SKM-1 (cell line): ENCODE data around the gene EYA2.

Experiments used
- DNase-seq: peaks from one replicate; lab custom pipeline; 2025; ENCODE audit not compliant: unreplicated experiment; lab: John Stamatoyannopoulos, UW

EYA2 gene

DNA sequence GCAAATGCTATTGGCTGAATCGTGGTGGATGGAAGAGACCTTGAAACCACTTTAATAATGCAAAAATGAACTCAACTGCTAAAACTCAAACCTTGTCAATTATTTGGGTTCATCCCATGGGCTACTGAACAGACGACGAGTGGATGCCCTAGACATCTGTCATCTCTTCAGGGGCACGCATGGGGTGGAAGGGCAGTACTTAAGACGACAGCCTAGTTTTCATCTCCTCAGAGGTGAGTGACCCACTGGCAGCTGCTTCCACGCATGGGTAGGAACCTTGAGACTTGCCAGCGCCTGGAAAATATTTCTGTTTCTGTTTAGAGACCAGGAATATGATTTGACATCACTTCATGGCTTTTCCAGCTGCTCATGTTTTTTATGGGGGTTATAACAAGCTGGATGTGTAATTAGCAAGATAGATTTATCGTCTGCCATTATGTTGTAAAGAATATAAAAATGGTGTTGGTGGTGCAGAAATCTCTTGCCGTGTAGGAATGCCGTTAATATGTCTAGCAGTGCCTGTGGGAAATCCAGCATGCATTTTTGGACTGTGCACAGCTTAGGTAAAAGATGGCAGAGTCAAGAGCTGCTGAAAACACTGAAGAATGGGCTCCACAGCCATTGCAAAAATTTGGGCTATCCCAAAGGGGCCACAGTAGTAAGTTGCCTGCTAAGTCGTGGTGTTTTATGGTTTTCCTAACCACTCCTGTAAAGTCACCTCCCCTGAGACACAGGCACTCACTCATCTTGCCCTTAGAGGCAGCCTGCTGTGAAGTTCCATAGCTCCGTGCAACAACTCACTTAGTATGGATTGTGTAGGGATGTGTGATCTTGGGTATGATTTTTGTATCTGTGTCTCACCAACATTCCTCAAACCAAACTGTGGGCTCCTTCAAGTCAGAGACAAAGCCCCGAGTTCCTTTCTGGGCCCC, 203.3 kb downstream of the EYA2 start:
- DNase-seq = no peak

DNA sequence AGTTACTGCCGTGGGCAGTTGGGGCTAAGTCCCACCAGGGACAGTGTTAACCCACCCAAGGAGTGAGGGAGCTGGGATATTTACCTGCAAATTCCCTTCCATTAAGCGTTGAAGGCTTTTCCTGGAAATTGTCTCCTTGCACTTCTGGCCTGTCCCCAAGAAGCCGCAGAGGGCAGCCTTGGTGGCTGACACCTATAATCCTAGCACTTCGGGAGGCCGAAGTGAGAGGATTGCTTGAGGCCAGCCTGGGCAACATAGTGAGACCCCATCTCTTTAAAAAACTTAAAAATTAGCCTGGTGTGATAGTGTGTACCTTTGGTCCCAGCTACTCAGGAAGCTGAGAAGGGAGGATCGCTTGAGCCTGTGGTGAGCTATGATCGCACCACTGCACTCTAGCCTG, 204.4 kb downstream of the EYA2 start:
- DNase-seq = no peak

DNA sequence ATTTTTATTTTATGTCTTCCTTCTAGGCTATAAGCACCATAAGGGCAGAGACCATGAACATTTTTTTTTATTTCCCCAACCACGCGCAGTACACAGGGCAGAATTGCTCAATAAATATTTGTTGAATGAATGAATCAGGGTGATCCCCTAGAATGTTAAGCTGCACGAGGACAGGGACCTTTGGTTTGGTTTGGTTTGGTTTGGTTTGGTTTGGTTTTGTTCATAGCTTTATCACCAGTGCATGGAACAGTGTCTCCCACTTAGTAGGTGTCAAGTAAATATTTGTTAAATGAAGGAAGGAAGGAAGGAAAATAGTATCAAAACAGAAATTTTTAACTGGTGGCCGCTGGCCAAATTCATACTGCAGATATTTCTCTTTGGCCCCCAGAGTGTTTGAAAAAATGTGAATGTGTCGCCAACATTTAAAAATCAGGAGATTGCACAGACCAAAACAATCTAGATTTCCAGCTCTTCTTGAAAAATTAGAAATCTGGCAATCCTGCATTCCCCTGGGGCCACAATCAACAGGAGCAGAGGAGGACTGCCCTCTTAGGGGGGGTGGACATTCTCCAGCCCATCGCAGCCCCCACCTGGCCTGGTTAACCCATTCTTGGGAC, 205.3 kb downstream of the EYA2 start:
- no peak for DNase-seq

DNA sequence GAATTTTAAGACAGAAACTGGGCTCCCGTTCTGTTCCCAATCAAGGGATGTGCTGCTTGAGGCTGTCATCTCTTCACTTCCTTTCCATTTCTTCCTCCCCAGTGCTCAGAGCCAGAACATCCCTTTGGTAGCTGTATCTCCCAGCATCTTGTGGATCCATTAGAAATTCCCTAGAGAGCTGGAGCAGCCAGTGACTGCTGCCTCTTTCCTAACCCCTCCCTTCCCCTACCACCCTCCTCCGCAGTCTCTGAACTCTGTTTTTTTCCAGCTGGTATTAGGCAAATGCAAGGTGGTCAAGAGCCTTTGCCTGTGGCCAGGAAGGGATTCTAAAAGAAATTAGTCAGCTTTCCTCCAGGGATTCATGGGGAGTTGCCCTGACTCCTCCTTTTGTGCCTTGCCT, 208.0 kb downstream of the EYA2 start:
- DNase-seq = no peak

DNA sequence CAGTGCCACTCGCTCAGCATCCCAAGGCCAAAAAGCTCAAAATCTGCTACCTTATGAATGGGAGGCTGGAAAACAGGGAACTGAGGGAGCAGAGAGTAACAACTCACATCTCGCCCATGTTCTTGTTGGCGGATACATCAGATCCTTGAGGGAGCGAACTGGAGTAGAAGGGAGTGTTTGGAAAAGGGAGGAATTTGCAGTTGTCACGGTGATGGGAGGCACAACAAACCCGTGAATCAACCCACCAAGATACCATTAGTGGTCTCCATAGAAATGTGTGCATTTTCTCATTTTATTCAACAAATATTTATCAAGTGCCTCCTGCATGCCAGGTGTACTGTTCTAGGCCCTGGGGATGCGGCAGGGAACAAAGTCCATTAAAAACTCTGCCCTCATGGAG, 212.1 kb downstream of the EYA2 start:
- no peak for DNase-seq

DNA sequence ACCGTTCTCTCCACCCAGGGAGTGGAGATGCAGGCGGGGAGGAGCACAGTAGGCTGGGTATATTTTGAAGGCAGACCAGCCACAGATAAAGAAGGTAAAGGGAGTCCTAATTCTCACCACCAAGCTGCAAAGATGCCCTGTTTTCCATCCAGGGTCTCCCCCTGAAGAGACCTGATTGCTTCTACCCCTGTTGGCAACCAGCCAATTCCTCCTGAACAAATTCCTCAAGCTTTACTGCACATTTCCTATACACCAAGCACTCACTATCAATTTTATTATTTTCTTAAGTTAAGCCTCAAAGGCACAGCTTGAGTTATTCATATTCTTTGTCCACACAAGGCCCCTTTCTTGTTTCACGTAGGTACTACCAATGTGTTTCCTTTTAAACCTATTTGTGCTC, 214.4 kb downstream of the EYA2 start:
- no peak for DNase-seq

DNA sequence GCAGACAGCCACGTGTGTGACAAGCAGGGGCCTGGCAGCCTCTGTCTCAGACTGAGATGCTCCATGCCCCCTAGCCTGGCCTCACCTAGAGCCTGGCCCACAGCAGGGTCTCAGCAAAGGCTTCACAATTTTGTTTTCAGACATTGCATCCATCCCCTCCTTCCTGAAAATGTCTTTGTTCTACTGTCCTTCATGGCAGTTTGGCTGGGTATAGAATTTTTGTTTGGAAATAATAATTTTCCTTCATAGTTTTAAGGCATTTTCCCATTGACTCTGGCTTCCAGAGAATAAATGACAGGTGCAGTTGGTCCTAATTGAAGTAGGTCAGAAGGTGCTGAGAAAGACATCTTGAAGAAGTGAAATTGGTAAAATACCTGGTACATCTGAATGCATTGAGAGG, 216.2 kb downstream of the EYA2 start:
- DNase-seq = no peak

DNA sequence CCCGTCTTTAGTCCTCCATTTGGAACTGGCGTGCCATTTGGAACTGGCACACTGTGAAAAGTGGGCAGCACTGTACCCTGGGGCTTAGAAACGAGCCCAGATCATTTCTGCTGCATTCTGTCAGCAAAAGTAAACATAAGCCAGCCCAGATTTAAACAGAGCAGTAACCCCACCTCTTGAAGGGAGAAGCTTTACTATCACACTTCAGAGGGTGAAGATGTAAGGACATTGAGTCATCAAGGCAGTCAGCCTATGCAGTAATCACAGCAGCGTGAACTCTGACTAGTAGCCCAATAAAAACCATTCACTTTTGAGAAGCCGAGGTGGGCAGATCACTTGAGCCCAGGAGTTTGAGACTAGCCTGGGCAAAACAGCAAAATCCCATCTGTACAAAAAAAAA, 216.9 kb downstream of the EYA2 start:
- DNase-seq = no peak

DNA sequence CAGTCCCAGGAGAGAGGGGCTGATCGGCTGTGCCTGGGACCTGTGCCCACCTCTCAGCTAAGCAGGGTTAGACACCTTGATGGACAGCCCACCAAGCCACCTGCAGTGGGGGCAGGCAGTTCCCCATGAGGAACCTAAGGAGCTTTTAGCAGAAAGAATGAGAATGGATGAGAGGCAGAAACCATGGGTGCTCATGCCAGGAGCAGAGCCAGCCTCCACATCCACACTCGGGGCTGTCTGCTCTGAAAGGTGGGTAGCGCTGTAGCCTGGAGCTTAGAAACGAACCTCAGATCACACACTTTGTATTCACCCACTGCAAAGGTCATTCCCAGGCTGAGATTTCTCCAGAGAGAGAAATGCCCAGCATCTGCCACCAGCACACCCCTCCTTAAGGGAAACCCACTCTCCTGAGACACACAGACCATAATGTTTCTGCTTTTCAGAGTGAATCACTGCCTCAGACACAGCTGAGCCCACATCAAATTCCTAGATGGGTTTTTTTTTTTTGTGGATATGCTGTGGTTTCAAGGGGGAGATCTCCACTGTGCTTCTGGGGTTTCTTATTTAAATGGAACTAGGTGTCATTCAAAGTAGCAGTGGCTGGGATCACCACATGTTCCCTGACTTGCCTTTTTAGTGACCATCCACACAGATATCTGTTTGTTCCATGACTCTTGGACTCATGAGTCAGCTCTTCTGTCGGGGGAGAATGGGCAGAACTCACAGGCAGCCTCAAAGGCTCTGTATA, 218.9 kb downstream of the EYA2 start:
- DNase-seq = no peak

DNA sequence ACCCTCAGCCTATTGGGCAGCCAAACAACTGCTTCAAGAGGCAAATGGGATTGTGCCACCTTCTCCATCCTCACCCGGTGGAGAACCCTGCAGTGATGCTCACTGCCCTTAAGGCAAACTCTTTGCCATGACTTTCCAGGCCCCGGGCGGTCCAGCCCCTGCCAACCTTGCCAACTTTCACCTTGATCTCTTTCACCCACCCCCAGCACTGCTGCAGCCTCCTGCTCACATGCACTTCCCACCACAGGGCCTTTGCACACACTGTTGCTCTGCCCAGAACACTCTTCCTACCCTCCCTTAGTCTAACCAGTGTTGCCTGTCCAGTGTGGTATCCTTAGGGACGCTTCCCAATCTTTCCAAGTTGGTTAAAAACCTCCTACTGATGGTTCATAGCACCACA, 221.1 kb downstream of the EYA2 start:
- no peak for DNase-seq

DNA sequence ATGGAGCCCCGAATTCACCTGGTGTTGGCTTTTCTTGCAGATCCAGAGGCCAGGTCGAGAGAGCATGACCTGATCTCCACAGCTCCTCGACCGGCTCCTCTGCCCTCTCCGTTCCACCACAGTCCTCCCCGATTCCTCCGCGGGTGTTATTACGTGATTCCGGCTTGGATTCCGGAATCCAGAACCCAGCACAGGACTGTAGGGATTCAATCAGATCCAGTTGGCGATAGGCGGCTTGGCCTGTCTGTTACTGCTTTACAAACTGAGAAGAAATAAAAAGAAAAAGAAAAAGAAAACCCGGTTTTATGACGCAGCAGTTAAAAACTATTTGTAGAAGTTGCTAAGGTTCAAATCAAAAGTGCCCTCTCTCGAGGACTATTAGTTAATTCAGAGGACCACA, 222.7 kb downstream of the EYA2 start:
- DNase-seq = no peak

DNA sequence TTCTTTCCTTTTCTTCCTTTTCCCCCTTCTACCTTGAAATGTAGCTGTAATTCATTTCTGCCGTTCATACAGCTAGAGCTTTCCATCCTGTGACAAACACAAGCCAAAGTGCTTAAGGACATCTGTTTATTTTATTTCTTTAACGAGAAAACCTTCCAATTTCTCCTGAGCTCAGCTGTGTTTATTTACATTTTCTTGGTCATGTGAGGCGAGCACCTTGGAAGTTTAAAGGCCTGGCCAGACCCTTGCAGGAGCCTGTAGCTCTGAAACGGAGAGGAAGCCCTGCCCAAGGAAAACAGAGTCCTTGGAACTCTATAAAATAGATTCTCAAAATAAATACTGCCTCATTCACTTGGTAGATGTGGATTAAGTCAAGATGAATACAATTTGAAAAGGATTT, 223.1 kb downstream of the EYA2 start:
- no peak for DNase-seq

DNA sequence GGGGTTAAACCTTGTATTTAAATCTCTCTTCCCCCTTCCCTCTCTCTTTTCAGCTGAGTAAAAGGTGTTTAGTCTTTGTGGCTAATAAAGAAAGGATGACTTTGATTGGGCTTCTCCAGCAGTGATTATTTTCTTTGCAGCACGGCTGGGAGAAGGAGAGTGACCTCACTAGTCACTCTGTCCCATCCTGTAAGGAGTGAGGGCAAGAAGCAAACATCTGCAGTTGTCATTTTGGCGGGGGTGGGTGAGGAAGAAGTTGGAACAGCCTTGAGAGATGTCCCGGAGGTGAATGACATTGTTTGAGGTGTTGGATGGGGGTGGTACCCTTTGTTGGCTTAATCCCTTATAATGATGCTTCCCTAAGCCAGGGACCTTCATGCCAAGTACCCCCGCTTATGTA, 223.6 kb downstream of the EYA2 start:
- no peak for DNase-seq

DNA sequence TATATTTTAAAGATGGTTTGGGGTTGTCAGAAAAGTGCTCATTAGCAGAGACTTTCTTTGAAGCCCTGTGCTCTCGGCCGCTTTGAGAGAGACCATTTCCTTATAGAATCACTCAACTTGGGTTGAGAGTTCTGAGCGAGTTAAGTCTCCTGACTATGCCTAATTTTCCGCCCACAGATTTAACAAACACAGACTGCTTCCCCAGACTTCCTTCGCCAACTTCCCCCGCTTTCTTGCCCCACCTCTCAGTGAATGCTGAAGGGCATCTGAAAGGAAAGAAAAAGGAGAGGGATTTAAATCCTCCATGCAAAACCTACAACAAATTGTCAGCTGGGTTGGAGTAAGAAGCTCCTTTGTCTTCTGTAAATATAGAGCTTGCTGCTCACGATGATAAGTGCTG, 224.0 kb downstream of the EYA2 start:
- DNase-seq = no peak

DNA sequence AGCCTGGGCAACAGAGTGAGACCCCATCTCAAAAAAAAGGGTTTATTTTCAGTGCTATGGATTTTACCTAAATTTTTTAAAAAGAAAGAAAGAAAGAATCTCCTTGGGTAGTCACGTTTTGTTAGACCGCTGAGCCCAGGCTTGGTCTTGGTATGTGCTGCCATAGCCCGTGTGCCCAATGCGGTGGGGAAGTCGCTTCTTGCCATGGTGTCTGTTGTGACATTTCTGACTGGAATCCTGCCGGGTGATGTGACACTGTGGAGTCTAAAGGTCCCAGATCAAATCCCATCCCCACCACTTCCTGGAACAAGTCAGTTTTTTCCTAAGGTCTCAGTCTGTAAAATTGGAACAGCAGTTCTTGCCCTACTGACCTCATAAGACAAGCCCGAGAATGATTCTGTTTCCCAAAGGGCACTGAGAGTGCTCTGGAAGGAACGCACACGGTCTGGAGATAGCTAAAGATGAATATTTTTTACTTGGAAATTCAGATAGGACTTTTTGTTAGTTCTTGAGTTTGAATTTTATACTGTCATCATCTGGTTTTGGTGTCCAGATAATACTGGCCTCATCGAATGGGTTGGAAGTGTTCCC, 225.8 kb downstream of the EYA2 start:
- no peak for DNase-seq

DNA sequence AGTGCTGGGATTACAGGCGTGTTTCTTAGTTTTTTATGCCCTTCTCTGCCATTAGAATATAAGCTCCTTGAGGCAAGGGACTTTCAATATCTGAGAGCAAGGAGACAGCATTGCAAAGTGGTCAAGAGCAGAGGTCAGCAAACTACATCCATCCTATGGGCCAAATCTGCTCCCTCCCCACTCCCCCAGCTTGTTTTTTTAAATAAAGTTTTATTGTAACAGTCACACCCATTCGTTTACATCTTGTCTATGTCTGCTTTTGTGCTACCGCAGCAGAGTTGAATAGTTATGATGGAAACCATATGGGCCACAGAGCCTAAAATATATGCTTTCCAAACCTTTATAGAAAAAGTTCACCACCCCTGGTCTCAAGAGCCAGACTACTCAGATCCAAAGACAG, 227.9 kb downstream of the EYA2 start:
- no peak for DNase-seq

DNA sequence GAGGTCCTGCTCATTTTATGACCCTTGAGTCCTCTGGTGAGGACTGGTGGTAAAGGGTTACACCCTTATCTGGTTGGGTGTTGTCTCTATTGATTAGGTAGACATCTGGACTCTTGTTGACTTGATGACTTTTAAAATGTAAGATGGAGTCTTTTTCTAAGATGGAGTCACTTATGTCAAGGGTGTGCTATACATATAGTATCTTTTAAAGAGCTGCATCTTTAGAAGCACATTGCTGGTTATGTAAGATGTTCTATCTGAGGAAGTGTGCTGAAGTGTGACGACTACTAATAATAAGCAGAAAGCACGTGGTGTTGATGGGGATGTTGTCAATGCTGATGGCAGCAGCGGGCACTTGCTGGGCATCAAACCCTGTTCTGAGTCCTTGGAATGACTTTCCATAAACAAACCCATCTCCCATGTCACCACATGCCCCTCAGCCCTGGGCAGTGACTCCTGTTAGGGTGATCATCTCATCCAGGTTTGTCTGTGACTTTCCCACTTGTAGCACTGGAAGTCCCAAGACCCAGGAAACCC, 229.6 kb downstream of the EYA2 start:
- DNase-seq = peak; percentile 8

DNA sequence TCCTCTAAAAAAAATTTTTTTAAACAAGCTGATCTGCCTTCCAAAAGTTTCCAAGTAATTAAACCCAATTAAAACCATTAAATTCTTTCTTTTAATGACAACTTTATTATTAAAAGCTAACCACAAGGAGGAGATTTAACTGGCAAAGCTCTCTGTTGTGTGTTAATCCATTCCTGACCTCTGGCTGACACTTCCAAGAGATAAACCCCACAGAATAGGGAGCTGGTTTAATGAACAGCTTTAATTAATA, 230.8 kb downstream of the EYA2 start:
- DNase-seq = no peak

DNA sequence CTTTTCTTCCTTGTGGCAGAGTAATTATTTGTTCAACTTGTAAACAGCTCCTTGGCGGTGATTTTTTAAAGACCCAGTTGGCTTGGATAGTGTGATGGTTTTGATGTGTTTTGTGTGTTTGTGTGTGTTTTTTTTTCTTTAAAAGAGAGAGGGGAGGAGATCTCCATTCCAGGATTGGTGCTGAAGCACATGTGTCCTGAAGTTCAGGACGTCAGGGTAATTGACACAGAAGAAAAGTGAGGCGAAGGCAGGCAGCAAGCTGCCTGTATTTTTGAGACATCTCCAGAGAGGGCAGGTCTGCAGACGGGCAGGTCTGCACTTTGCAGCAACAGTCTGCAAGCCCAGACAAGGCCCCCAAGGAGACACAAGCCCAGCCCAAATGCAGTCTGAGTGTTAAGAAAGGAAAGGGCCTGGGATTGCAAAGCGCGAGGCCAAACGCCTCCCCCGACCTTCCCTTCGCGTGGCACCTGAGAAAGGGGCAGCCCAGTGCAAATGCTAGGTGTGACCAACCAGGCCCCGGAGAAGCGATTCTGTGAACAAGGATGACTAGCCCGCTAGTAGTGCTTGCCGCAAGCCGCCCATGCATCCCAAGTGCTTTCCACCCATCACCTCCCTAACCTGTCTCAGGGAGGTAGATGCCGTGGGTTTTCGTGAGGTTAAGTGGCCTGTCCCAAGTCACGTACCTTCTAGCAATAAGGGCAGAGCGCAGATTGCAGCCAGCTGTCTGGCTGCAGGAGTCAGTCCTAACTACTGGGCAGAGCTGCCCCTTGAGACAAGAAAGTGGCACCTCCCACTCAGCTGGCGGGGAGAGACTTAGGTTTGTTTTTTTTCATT, 231.3 kb downstream of the EYA2 start:
- no peak for DNase-seq

DNA sequence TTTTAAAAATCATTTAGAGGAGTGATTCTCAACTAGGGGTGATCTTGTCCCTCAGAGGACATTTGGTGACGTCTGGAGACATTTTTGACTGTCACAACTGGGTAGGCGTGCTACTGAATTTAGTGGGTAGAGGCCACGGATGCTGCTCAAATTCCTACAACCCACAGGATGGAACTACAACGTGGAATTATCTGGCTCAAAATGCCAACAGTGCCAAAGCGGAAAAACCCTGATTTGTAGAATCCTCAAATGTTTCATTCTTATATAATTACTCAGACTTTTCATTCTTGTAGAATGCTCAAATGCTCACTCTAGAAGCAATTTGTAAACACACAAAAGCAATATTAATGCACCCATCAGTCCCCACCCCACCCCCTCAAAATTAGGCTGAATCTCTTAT, 232.1 kb downstream of the EYA2 start:
- no peak for DNase-seq

DNA sequence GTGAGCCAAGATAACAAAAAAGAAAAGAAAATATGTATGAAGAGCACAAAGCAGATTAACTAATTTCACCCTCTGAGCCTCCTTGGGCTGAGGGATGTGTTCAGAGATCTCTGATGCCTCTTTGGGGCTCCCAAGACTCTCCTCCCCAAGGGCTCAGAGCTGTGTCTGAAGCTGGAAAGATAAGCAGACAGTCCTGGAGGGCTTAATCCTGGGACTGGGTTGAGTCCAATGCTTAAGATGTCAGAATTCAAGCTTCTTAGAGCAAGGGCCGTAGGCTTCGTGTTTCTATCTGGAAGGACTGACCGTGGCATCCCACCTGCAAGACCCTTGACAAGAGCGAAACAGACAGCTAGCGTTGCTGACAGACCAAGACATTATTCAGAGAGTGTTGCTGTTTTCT, 232.9 kb downstream of the EYA2 start:
- DNase-seq = no peak
